Stimulated activated CD4-positive, alpha-beta T cell treated with anti-CD3 and anti-CD28 coated beads, Interleukin-1b, Interleukin-23, amount 100 ng/mL, for 48 hours (primary cell): ENCODE results near the gene FA2H.
A peak's percentile ranks its signal among the peaks of the same experiment; 100 is the strongest.
"Not testable (repeated sequence)": the region's sequence is repeated elsewhere in the genome, so short reads cannot be mapped to it uniquely, and the experiment has no call there.

Experiments
- DNase-seq: peaks from one replicate; pipeline ENCODE4 v3.0.0-alpha.2; 2020

The FA2H gene

GRCh38 chr16:74668877-74669276, 105.7 kb downstream of the FA2H start:
- not testable (repeated sequence) for DNase-seq

DNA sequence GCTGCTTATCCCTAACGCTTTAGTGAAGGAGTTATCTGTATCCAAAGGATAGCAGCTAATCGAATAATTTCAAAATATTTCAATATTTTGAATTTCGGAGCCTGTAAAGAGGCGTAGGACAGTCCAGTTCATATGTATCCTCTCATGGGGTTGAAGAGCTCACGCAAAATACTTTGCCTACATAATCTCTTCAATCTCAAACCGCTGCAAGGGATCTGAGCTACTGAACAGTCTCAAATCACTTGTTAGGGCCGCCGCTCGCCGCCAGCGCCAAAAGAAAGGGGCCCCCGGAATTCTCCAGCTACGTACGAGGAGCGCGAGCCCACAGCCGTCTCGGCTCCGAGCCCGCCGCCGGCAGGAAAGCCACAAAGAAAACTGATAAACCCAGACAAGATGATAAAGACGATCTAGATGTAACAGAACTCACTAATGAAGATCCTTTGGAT, 107.3 kb downstream of the FA2H start:
- DNase-seq = peak; percentile 31

- DNase-seq = peak; percentile 99
These were observed 108.0 kb downstream of the FA2H start, which contains the start of gene RFWD3 for GRCh38 chr16:74666425-74667254. TSS of gene RFWD3 (minus strand) at chr16:74666877. CDS start at chr16:74661449, 5,428 bp downstream.

DNA sequence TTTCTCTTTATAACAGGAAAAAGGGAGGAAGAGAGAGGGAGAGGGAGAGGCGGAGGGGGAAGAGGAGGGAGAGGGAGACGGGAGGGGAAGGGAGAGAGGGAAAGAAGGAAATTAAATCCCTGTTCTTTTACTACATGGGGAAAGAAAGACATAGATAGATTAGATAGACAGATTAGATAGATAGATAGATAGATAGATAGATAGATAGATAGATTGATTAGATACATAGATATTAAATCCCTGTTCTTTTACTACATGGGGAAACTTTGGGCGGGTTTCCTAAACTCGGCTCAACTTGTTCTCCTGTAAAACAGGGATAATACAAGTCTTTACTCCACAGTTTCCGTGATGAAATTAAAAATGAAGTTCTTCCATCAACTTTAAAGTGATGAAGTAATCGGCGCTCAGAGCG, 108.6 kb downstream of the FA2H start:
- DNase-seq = no peak
